ENCODE results near the gene CEP152.

CEP152 gene

GRCh38 chr15:48721061-48721810 is 89.6 kb downstream of the CEP152 start:
- H3K4me3 ChIP-seq (ENCODE audit: low read depth, low read length) = no peak overlapping the region
- TF ChIP-seq CTCF (IDR thresholded peaks at IDR 0.05; ENCODE audit: low read depth, low read length) = no peak

GRCh38 chr15:48720646-48721045 is 90.2 kb downstream of the CEP152 start:
- TF ChIP-seq CTCF (IDR thresholded peaks at IDR 0.05; ENCODE audit: low read depth, low read length) = no peak
- H3K4me3 ChIP-seq (ENCODE audit: low read depth, low read length) = no peak overlapping the region

GRCh38 chr15:48719668-48720067 is 91.2 kb downstream of the CEP152 start:
- no peak overlapping the region for H3K4me3 ChIP-seq (ENCODE audit: low read depth, low read length)
- no peak for TF ChIP-seq CTCF (IDR thresholded peaks at IDR 0.05; ENCODE audit: low read depth, low read length)

GRCh38 chr15:48718646-48719045 is 92.2 kb downstream of the CEP152 start:
- TF ChIP-seq CTCF (IDR thresholded peaks at IDR 0.05; ENCODE audit: low read depth, low read length) = no peak
- no peak overlapping the region for H3K4me3 ChIP-seq (ENCODE audit: low read depth, low read length)

GRCh38 chr15:48717458-48717857 is 93.4 kb downstream of the CEP152 start:
- H3K4me3 ChIP-seq (ENCODE audit: low read depth, low read length) = no peak overlapping the region
- TF ChIP-seq CTCF (IDR thresholded peaks at IDR 0.05; ENCODE audit: low read depth, low read length) = peak; percentile 15; the same call in 1 of the 2 replicates

- no peak overlapping the region for H3K4me3 ChIP-seq (ENCODE audit: low read depth, low read length)
- no peak for TF ChIP-seq CTCF (IDR thresholded peaks at IDR 0.05; ENCODE audit: low read depth, low read length)
These were observed 98.3 kb downstream of the CEP152 start for GRCh38 chr15:48712546-48712945.

- no peak overlapping the region for H3K4me3 ChIP-seq (ENCODE audit: low read depth, low read length)
- TF ChIP-seq CTCF (IDR thresholded peaks at IDR 0.05; ENCODE audit: low read depth, low read length) = no peak
These were observed 99.8 kb downstream of the CEP152 start for GRCh38 chr15:48710952-48711495.

Data from WI38 (cell line).